H1 (cell line): ENCODE results near the gene MIER2. TPM values are rescaled to one million over a fixed set of nuclear protein-coding genes. Genes with fewer than 3 reads are reported as not detected.

Source experiments
- CTCF ChIA-PET: fragments of 300-600 bp; sonication (Branson Sonifier 250); formaldehyde crosslinking; loops from one replicate; lab custom pipeline; 2021; ENCODE audit not compliant: partially characterized antibody; lab: Charles Lee
- POLR2A ChIA-PET: fragments of 300-600 bp; sonication (Branson Sonifier 250); formaldehyde crosslinking; loops from one replicate; lab custom pipeline; 2021; ENCODE audit warnings: inconsistent platforms; ENCODE audit not compliant: partially characterized antibody; lab: Charles Lee
- DNase-seq, 2 experiments: peaks; one replicate each; pipeline versions ENCODE4 v3.0.0 to v3.0.0-alpha.2; 2010 to 2022; ENCODE audit warnings: low spot score in 2 of 2, low read depth in 1 of 2, mixed read lengths in 1 of 2
- FAIRE-seq: peaks from 2 replicates; lab custom pipeline; 2011; peaks lifted over from hg19 to GRCh38; lab: Jason Lieb, UNC
- H2AFZ ChIP-seq: 2 replicates; pipeline ENCODE4 v1.8.1; 2012; ENCODE audit warnings: low read length, inconsistent platforms
- H2AK5ac ChIP-seq: 2 replicates; pipeline ENCODE4 v1.6.1; 2013; ENCODE audit warnings: low read depth, low read length
- H2BK120ac ChIP-seq: replicated peaks from 2 replicates; pipeline ENCODE3; 2013; ENCODE audit warnings: low read depth, low read length, inconsistent platforms
- H2BK12ac ChIP-seq: 2 replicates; pipeline ENCODE4 v1.6.1; 2013; ENCODE audit warnings: low read depth, low read length
- H2BK15ac ChIP-seq: 2 replicates; pipeline ENCODE4 v1.6.1; 2013; ENCODE audit warnings: low read length
- H2BK20ac ChIP-seq: 2 replicates; pipeline ENCODE4 v1.6.1; 2013; ENCODE audit warnings: low read length
- H2BK5ac ChIP-seq: 2 replicates; pipeline ENCODE4 v1.6.1; 2013; ENCODE audit warnings: low read depth, low read length
- H3K14ac ChIP-seq: 2 replicates; pipeline ENCODE4 v1.6.1; 2013; ENCODE audit warnings: inconsistent platforms; ENCODE audit not compliant: insufficient read length
- H3K18ac ChIP-seq: 2 replicates; pipeline ENCODE4 v1.6.1; 2013; ENCODE audit warnings: low read length; ENCODE audit errors: extremely low read depth
- H3K23ac ChIP-seq: 2 replicates; pipeline ENCODE4 v1.6.1; 2013; ENCODE audit warnings: inconsistent platforms; ENCODE audit not compliant: insufficient read length
- H3K23me2 ChIP-seq: 2 replicates; pipeline ENCODE4 v1.6.1; 2013; ENCODE audit warnings: low read depth, low read length
- H3K27ac ChIP-seq: 2 replicates; pipeline ENCODE4 v1.6.1; 2011; ENCODE audit warnings: low read depth, low read length, inconsistent platforms
- H3K27me3 ChIP-seq, 4 experiments: replicated peaks in 1 of 4; 1 replicate in 1 of 4; 2 replicates in 3 of 4; pipeline versions ENCODE4 v1.6.1 to v1.8.1; 2011 to 2013; ENCODE audit warnings: low read length in 3 of 4, mild to moderate bottlenecking in 3 of 4, inconsistent platforms in 2 of 4, mixed read lengths in 2 of 4, moderate library complexity in 1 of 4; ENCODE audit not compliant: control insufficient read depth in 3 of 4, insufficient read depth in 3 of 4; ENCODE audit errors: extremely low read depth in 1 of 4
- H3K36me3 ChIP-seq, 4 experiments: 2 replicates each; pipeline versions ENCODE4 v1.6.1 to v1.8.1; 2011 to 2013; ENCODE audit warnings: mild to moderate bottlenecking in 4 of 4, low read length in 3 of 4, moderate library complexity in 2 of 4, control low read depth in 1 of 4, inconsistent platforms in 1 of 4; ENCODE audit not compliant: insufficient read depth in 4 of 4, control insufficient read depth in 2 of 4
- H3K4ac ChIP-seq: replicated peaks from 2 replicates; pipeline ENCODE3; 2013; ENCODE audit warnings: low read length, low read depth, mixed read lengths, inconsistent platforms; ENCODE audit not compliant: insufficient read length
- H3K4me1 ChIP-seq, 4 experiments: replicated peaks in 1 of 4; 1 replicate in 1 of 4; 2 replicates in 3 of 4; pipeline versions ENCODE4 v1.6.1 to v1.8.1; 2011 to 2013; ENCODE audit warnings: low read length in 3 of 4, inconsistent platforms in 2 of 4, mixed read lengths in 1 of 4; ENCODE audit not compliant: insufficient read depth in 4 of 4, control insufficient read depth in 3 of 4
- H3K4me2 ChIP-seq, 2 experiments: 2 replicates each; pipeline versions ENCODE4 v1.6.1 to v1.8.1; 2011 to 2013; ENCODE audit warnings: low read depth in 2 of 2, low read length in 2 of 2, control low read depth in 1 of 2, inconsistent platforms in 1 of 2, mild to moderate bottlenecking in 1 of 2; ENCODE audit not compliant: insufficient read depth in 1 of 2
- H3K4me3 ChIP-seq, 4 experiments: fragments of 200-600, 300-600 bp in 1 of 4; sonication (generic), shearing (Covaris generic), sonication (Bioruptor Twin) in 1 of 4; 2 replicates each; pipeline versions ENCODE4 v1.5.1 to v1.8.1; 2011 to 2016; ENCODE audit warnings: low read length in 4 of 4, low read depth in 3 of 4, control low read depth in 2 of 4, inconsistent platforms in 2 of 4, mild to moderate bottlenecking in 2 of 4, mixed read lengths in 1 of 4, moderate library complexity in 1 of 4; ENCODE audit not compliant: insufficient read depth in 2 of 4; ENCODE audit errors: extremely low read depth in 1 of 4
- H3K56ac ChIP-seq: replicated peaks from 2 replicates; pipeline ENCODE3; 2013; ENCODE audit warnings: low read depth, mild to moderate bottlenecking, mixed read lengths, low read length, inconsistent platforms; ENCODE audit not compliant: insufficient read length
- H3K79me1 ChIP-seq: 2 replicates; pipeline ENCODE4 v1.6.1; 2013; ENCODE audit warnings: low read depth, low read length, control low read depth
- H3K79me2 ChIP-seq, 2 experiments: 2 replicates each; pipeline versions ENCODE4 v1.6.1 to v1.8.1; 2012 to 2013; ENCODE audit warnings: low read length in 2 of 2, mild to moderate bottlenecking in 2 of 2, inconsistent platforms in 1 of 2; ENCODE audit not compliant: insufficient read depth in 2 of 2, control insufficient read depth in 1 of 2
- H3K9ac ChIP-seq, 4 experiments: replicated peaks in 1 of 4; 1 replicate in 1 of 4; 2 replicates in 3 of 4; pipeline versions ENCODE4 v1.6.1 to v1.8.1; 2011 to 2013; ENCODE audit warnings: low read depth in 3 of 4, low read length in 3 of 4, control low read depth in 2 of 4, mild to moderate bottlenecking in 2 of 4, moderate library complexity in 2 of 4, inconsistent platforms in 1 of 4; ENCODE audit errors: extremely low read depth in 1 of 4
- H3K9me3 ChIP-seq, 2 experiments: 2 replicates each; pipeline versions ENCODE4 v1.6.1 to v1.8.1; 2012 to 2013; ENCODE audit warnings: mild to moderate bottlenecking in 2 of 2, moderate library complexity in 2 of 2, control low read depth in 1 of 2, inconsistent platforms in 1 of 2, low read depth in 1 of 2, low read length in 1 of 2, mixed read lengths in 1 of 2; ENCODE audit not compliant: insufficient read depth in 2 of 2
- H4K20me1 ChIP-seq, 2 experiments: replicated peaks in 1 of 2; 2 replicates each; pipeline versions ENCODE3 to v1.8.1; 2011 to 2013; ENCODE audit warnings: inconsistent platforms in 2 of 2, low read length in 2 of 2, mild to moderate bottlenecking in 1 of 2; ENCODE audit not compliant: insufficient read depth in 2 of 2, control insufficient read depth in 1 of 2
- H4K5ac ChIP-seq: 2 replicates; pipeline ENCODE4 v1.6.1; 2013; ENCODE audit warnings: low read length, low read depth, mixed read lengths, inconsistent platforms; ENCODE audit not compliant: insufficient read length
- H4K8ac ChIP-seq: 2 replicates; pipeline ENCODE4 v1.8.0; 2013; ENCODE audit warnings: mild to moderate bottlenecking, moderate library complexity, low read length, inconsistent platforms; ENCODE audit not compliant: insufficient read depth; ENCODE audit errors: extremely low read depth
- H4K91ac ChIP-seq: replicated peaks from 2 replicates; pipeline ENCODE3; 2013; ENCODE audit warnings: low read length, mixed read lengths, inconsistent platforms; ENCODE audit not compliant: insufficient read length
- EGR1 ChIP-seq: IDR thresholded peaks from 2 replicates; pipeline ENCODE4 v1.6.1; 2011; ENCODE audit warnings: low read depth, low read length, borderline replicate concordance
- WGBS, 2 experiments: shearing (Covaris generic) in 1 of 2; methylation state at CpG; one replicate each; pipeline versions ENCODE4 v1.1.6 to v1.1.7; 2013 to 2015; ENCODE audit warnings: low lambda C conversion rate in 2 of 2, mixed read lengths in 2 of 2, inconsistent platforms in 1 of 2, low coverage in 1 of 2, missing lambda C conversion rate in 1 of 2; ENCODE audit not compliant: insufficient replicate concordance in 2 of 2, insufficient coverage in 1 of 2, insufficient read length in 1 of 2; ENCODE audit errors: extremely low coverage in 1 of 2, missing lambda C conversion rate in 1 of 2; 5-methylcytosine and 5-hydroxymethylcytosine counted together
- polyA plus RNA-seq, 7 experiments: library from polyadenylated mRNA; depleted of rRNA in 3 of 7; stranded (reverse) in 5 of 7; unstranded in 2 of 7; fragments of >200 nt in 5 of 7; fragments of 200-250 nt in 2 of 7; gene quantifications; 1 replicate in 5 of 7; 2 replicates in 1 of 7; 4 replicates in 1 of 7; pipeline versions ENCODE4 v1.2.1 to v1.2.3, GENCODE V29; 2011 to 2013; ENCODE audit warnings: missing spikeins in 2 of 7, mixed read lengths in 2 of 7
- total RNA-seq: library from RNA; stranded (reverse); fragmentation: NEBNext Ultra II Directional; extraction: Animal tissue kit (Norgen Biotek cat#: 25700); gene quantifications from 2 replicates; pipeline ENCODE4 v1.2.1, GENCODE V29; 2021
- TF ChIP-seq, protein P1 (sequence below): IDR thresholded peaks from 2 replicates; pipeline ENCODE4 v1.6.1; 2012; ENCODE audit warnings: inconsistent platforms

MIER2 gene
- total and polyA plus RNA-seq, 2 of the 8 experiments (the other 6 are each of a cell fraction or from before 2014, with no cell fraction given), result 30.3 to 48.3 TPM

DNA sequence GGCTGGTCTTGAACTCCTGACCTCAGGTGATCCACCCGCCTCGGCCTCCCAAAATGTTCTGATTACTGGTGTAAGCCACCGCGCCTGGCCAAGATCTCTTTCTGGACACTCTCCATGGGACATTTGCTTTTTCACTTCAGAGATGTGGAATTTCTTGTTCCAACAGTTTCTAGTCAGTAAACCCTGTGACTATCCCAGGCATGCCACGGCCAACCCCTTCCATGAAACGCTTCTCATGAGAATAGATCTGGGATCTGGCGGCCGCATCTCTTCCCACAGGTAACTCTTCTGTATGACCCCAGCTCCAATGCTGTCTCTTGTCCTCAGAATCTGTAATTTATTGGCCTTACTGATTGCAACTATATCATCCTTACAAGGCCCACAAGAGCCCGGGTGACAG lies 69.6 kb downstream of the MIER2 start:
- TF ChIP-seq, protein P1, sequence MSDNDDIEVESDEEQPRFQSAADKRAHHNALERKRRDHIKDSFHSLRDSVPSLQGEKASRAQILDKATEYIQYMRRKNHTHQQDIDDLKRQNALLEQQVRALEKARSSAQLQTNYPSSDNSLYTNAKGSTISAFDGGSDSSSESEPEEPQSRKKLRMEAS, result no peak
- no peak for TF ChIP-seq EGR1
- Histone ChIP-seq H4K20me1 (peaks cover 0 to 5% of the 10 kb centered on the region in 2 experiments), H3K4ac (no peak overlapping the region), H2AK5ac (no peak overlapping the region), H3K79me2 (no peaks in the 10 kb centered on the region), H3K36me3 (peaks cover 0 to 7% (median 4%) of the 10 kb centered on the region in 4 experiments; a peak in 5 of 8 replicates), H3K9ac (no peak overlapping the region), H3K4me1 (peaks cover 0 to 6% (median 3%) of the 10 kb centered on the region in 4 experiments; a peak in 2 of 7 replicates), H3K23me2 (no peaks in the 10 kb centered on the region), H4K91ac (no peak overlapping the region), H2AFZ (no peak overlapping the region), H3K4me3 (no peak overlapping the region), H4K8ac (no peak overlapping the region), H3K56ac (no peak overlapping the region), H4K5ac (no peak overlapping the region), H3K27me3 (no peaks in the 10 kb centered on the region), H2BK12ac (no peak overlapping the region), H2BK5ac (no peak overlapping the region), H3K18ac (no peak overlapping the region), H3K14ac (no peak overlapping the region), H3K23ac (no peak overlapping the region), H2BK120ac (no peak overlapping the region), H3K4me2 (no peak overlapping the region), H2BK15ac (no peak overlapping the region), H3K27ac (no peak overlapping the region), H2BK20ac (no peak overlapping the region), H3K79me1 (no peaks in the 10 kb centered on the region), H3K9me3 (no peaks in the 10 kb centered on the region)
- FAIRE-seq (no peak), DNase-seq (no peak)
- WGBS, 2 experiments, result 87% methylated on average over 9 of the region's 9 CpGs; no CpG with 5 or more reads in 1 of the 2 experiments
- POLR2A ChIA-PET, result interaction anchor here (9.9 kb wide), 1 partner anchor 13 kb away, joined by 88 read pairs; no protein-coding TSS in a partner anchor
- CTCF ChIA-PET, result interaction anchor here (1.1 kb wide), 1 partner anchor 21 kb away, joined by 4 read pairs; no protein-coding TSS in a partner anchor
